Duodenal mucosa (tissue), 2 donors: ENCODE data around the gene TBCE.
"Not testable (repeated sequence)": the region's sequence is repeated elsewhere in the genome, so short reads cannot be mapped to it uniquely, and the experiment has no call there.

Experiments used
- H3K27ac ChIP-seq: one replicate; pipeline ENCODE4 v1.7.0; 2013; ENCODE audit warnings: low read depth, low read length
- H3K27me3 ChIP-seq, 2 donors: one replicate each; pipeline ENCODE4 v1.7.0; 2013; ENCODE audit warnings: low read length in 2 of 2, control low read depth in 1 of 2; ENCODE audit not compliant: insufficient read depth in 2 of 2, control insufficient read depth in 1 of 2
- H3K36me3 ChIP-seq, 2 donors: one replicate each; pipeline ENCODE4 v1.7.0; 2013; ENCODE audit warnings: low read length in 2 of 2, control low read depth in 1 of 2; ENCODE audit not compliant: insufficient read depth in 2 of 2, control insufficient read depth in 1 of 2
- H3K4me1 ChIP-seq, 2 donors: one replicate each; pipeline ENCODE4 v1.7.0; 2013; ENCODE audit warnings: low read length in 2 of 2, control low read depth in 1 of 2; ENCODE audit not compliant: insufficient read depth in 2 of 2, control insufficient read depth in 1 of 2
- H3K4me3 ChIP-seq, 2 donors: one replicate each; pipeline ENCODE4 v1.7.0; 2013; ENCODE audit warnings: low read length in 2 of 2, low read depth in 1 of 2
- H3K9ac ChIP-seq, 2 donors: one replicate each; pipeline ENCODE4 v1.7.0; 2013; ENCODE audit warnings: low read length in 2 of 2, low read depth in 1 of 2
- H3K9me3 ChIP-seq, 2 donors: one replicate each; pipeline ENCODE4 v1.7.0; 2013; ENCODE audit warnings: low read length in 2 of 2, control low read depth in 1 of 2; ENCODE audit not compliant: control insufficient read depth in 1 of 2

The TBCE gene

GRCh38 chr1:235381955-235382739, 14.9 kb downstream of the TBCE start:
- H3K27ac ChIP-seq, H3K4me1 ChIP-seq, H3K27me3 ChIP-seq, H3K36me3 ChIP-seq, H3K4me3 ChIP-seq, H3K9ac ChIP-seq, H3K9me3 ChIP-seq: not testable (repeated sequence)

- not testable (repeated sequence) for H3K4me1 ChIP-seq, H3K27ac ChIP-seq, H3K9ac ChIP-seq, H3K36me3 ChIP-seq, H3K4me3 ChIP-seq, H3K9me3 ChIP-seq, H3K27me3 ChIP-seq
Measured at GRCh38 chr1:235385633-235386032, 18.4 kb downstream of the TBCE start.

GRCh38 chr1:235391874-235392273, 24.6 kb downstream of the TBCE start:
- no peak overlapping the region for H3K9ac ChIP-seq
- H3K4me3 ChIP-seq: no peak overlapping the region
- no peak overlapping the region for H3K27ac ChIP-seq
- no peaks in the 10 kb centered on the region for H3K27me3 ChIP-seq
- no peaks in the 10 kb centered on the region for H3K4me1 ChIP-seq
- H3K36me3 ChIP-seq: no peaks in the 10 kb centered on the region
- no peaks in the 10 kb centered on the region for H3K9me3 ChIP-seq

- H3K36me3 ChIP-seq: no peaks in the 10 kb centered on the region
- H3K27me3 ChIP-seq: no peaks in the 10 kb centered on the region
- no peaks in the 10 kb centered on the region for H3K4me1 ChIP-seq
- H3K9ac ChIP-seq: no peak overlapping the region
- no peak overlapping the region for H3K4me3 ChIP-seq
- no peaks in the 10 kb centered on the region for H3K9me3 ChIP-seq
- no peak overlapping the region for H3K27ac ChIP-seq
Measured at GRCh38 chr1:235397733-235398132, 30.5 kb downstream of the TBCE start.

- no peak overlapping the region for H3K4me3 ChIP-seq
- H3K9ac ChIP-seq: no peak overlapping the region
- no peaks in the 10 kb centered on the region for H3K27me3 ChIP-seq
- no peaks in the 10 kb centered on the region for H3K9me3 ChIP-seq
- H3K27ac ChIP-seq: no peak overlapping the region
- peaks cover 0 to 9% of the 10 kb centered on the region in 2 donors for H3K36me3 ChIP-seq
- H3K4me1 ChIP-seq: no peaks in the 10 kb centered on the region
Measured at GRCh38 chr1:235399661-235400060, 32.4 kb downstream of the TBCE start.

GRCh38 chr1:235401251-235401650, 34.0 kb downstream of the TBCE start:
- H3K4me1 ChIP-seq: no peaks in the 10 kb centered on the region
- no peaks in the 10 kb centered on the region for H3K27me3 ChIP-seq
- no peak overlapping the region for H3K4me3 ChIP-seq
- no peak overlapping the region for H3K9ac ChIP-seq
- peaks cover 0 to 9% of the 10 kb centered on the region in 2 donors for H3K36me3 ChIP-seq
- no peaks in the 10 kb centered on the region for H3K9me3 ChIP-seq
- H3K27ac ChIP-seq: no peak overlapping the region

GRCh38 chr1:235402457-235403200, 35.4 kb downstream of the TBCE start:
- H3K36me3 ChIP-seq: peaks cover 0 to 9% of the 10 kb centered on the region in 2 donors
- H3K27ac ChIP-seq: no peak overlapping the region
- no peak overlapping the region for H3K4me3 ChIP-seq
- H3K4me1 ChIP-seq: peaks cover 0 to 1% of the 10 kb centered on the region in 2 donors
- H3K27me3 ChIP-seq: no peaks in the 10 kb centered on the region
- no peaks in the 10 kb centered on the region for H3K9me3 ChIP-seq
- no peak overlapping the region for H3K9ac ChIP-seq

GRCh38 chr1:235403593-235403992, 36.4 kb downstream of the TBCE start:
- Histone ChIP-seq H3K27ac (no peak overlapping the region), H3K9me3 (no peaks in the 10 kb centered on the region)

GRCh38 chr1:235404190-235404589, 37.0 kb downstream of the TBCE start:
- Histone ChIP-seq H3K9me3 (no peaks in the 10 kb centered on the region), H3K36me3 (peaks cover 0 to 9% of the 10 kb centered on the region in 2 donors), H3K9ac (no peak overlapping the region), H3K27ac (no peak overlapping the region), H3K4me1 (peaks cover 8 to 13% of the 10 kb centered on the region in 2 donors), H3K27me3 (no peaks in the 10 kb centered on the region), H3K4me3 (no peak overlapping the region)

More at GRCh38 chr1:235403593-235403992, 36.4 kb downstream of the TBCE start:
- Histone ChIP-seq H3K9ac (no peak overlapping the region), H3K36me3 (peaks cover 0 to 9% of the 10 kb centered on the region in 2 donors), H3K4me1 (peaks cover 3 to 11% of the 10 kb centered on the region in 2 donors), H3K4me3 (no peak overlapping the region), H3K27me3 (no peaks in the 10 kb centered on the region)

- H3K4me3 ChIP-seq: no peak overlapping the region
- no peaks in the 10 kb centered on the region for H3K9me3 ChIP-seq
- peaks cover 0 to 9% of the 10 kb centered on the region in 2 donors for H3K36me3 ChIP-seq
- H3K27ac ChIP-seq: no peak overlapping the region
- peaks cover 13 to 18% of the 10 kb centered on the region in 2 donors for H3K4me1 ChIP-seq
- H3K9ac ChIP-seq: no peak overlapping the region
- H3K27me3 ChIP-seq: no peaks in the 10 kb centered on the region
Measured at GRCh38 chr1:235407419-235407818, 40.2 kb downstream of the TBCE start.
